ENCODE data around the gene TDO2. TPM values are rescaled to one million over a fixed set of nuclear protein-coding genes. Genes with fewer than 3 reads are reported as not detected.

TDO2 gene
- total RNA-seq, 2 donors from 2014 or later: not detected

DNA sequence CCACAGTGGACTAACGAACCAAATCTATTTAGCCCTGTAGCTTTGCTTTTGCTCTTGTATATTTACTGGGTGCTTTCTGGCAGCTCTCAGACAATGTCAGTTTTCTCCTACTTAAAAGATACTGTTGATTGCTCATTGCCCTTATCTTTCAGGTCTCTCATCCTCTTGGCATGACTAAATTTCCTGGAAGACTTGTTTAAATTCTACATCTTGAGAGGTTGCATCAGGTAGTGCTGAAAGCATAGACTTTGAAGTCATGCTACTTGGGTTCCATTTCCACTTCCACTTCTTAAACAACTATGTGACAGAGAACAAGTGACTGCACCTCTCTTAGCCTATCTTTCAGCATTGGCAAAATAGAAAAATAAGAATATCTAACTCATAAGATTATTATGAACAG is 8.4 kb downstream of the TDO2 start:
- Histone ChIP-seq H3K27ac (no peak overlapping the region), H3K36me3 (no peaks in the 10 kb centered on the region), H3K27me3 (replicated peaks; ENCODE audit: insufficient read depth) (no peaks in the 10 kb centered on the region), H3K4me3 (no peak overlapping the region), H3K9me3 (no peaks in the 10 kb centered on the region), H3K4me1 (ENCODE audit: control insufficient read depth in 1 of 2, low read depth in 2 of 2) (peaks cover 0 to 3% of the 10 kb centered on the region in 2 donors)
- TF ChIP-seq, protein P1, sequence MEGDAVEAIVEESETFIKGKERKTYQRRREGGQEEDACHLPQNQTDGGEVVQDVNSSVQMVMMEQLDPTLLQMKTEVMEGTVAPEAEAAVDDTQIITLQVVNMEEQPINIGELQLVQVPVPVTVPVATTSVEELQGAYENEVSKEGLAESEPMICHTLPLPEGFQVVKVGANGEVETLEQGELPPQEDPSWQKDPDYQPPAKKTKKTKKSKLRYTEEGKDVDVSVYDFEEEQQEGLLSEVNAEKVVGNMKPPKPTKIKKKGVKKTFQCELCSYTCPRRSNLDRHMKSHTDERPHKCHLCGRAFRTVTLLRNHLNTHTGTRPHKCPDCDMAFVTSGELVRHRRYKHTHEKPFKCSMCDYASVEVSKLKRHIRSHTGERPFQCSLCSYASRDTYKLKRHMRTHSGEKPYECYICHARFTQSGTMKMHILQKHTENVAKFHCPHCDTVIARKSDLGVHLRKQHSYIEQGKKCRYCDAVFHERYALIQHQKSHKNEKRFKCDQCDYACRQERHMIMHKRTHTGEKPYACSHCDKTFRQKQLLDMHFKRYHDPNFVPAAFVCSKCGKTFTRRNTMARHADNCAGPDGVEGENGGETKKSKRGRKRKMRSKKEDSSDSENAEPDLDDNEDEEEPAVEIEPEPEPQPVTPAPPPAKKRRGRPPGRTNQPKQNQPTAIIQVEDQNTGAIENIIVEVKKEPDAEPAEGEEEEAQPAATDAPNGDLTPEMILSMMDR (IDR thresholded peaks at IDR 0.05): no peak
- DNase-seq (ENCODE audit: low spot score): no peak
- no peak for ATAC-seq (ENCODE audit: insufficient number of reproducible peaks, low FRiP score, low read depth)

DNA sequence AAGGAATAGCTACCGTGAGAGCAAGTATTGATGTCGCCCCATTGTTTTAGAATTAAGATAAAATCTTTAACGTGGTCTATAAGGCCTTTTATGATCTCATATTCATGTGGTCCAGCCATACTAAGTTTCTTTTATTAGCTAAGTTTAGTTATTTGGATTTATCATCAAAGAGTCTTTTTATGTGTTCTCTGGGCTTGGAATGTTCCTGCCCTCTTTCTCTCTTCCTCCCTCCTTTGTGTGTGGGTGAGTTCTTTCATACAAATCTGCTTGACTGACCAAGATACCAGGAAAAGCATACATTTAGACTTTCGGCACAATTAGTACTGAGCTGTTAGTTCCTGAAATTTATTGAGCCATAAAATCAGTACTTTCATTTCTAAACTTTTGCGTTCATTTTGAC is 11.3 kb downstream of the TDO2 start:
- no peaks in the 10 kb centered on the region for H3K27me3 ChIP-seq (replicated peaks; ENCODE audit: insufficient read depth)
- H3K36me3 ChIP-seq: no peaks in the 10 kb centered on the region
- H3K4me1 ChIP-seq (ENCODE audit: control insufficient read depth in 1 of 2, low read depth in 2 of 2): no peaks in the 10 kb centered on the region
- TF ChIP-seq, protein P1 (IDR thresholded peaks at IDR 0.05): no peak
- H3K27ac ChIP-seq: no peak overlapping the region
- no peaks in the 10 kb centered on the region for H3K9me3 ChIP-seq
- ATAC-seq (ENCODE audit: insufficient number of reproducible peaks, low FRiP score, low read depth) (no peak), DNase-seq (ENCODE audit: low spot score) (no peak)
- H3K4me3 ChIP-seq: no peak overlapping the region

DNA sequence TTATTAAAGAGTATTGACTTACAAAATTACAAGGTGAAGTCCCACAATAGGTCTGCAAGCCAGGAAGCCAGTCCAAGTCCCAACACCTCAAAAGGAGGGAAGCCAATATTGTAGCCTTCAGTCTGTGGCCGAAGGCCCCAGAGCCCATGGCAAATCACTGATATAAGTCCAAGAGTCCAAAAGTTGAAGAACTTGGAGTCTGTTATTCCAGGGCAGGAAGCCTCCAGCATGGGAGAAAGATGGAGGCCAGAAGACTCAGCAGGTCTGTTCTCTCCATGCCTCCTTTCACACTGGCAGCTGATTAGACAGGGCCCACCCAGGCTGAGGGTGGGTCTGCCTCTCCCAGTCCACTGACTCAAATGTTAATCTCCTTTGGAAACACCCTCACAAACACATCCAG is 18.1 kb downstream of the TDO2 start:
- Histone ChIP-seq H3K4me3 (no peak overlapping the region), H3K36me3 (no peaks in the 10 kb centered on the region), H3K27ac (no peak overlapping the region), H3K9me3 (no peaks in the 10 kb centered on the region), H3K27me3 (replicated peaks; ENCODE audit: insufficient read depth) (no peaks in the 10 kb centered on the region), H3K4me1 (ENCODE audit: control insufficient read depth in 1 of 2, low read depth in 2 of 2) (no peaks in the 10 kb centered on the region)
- ATAC-seq (ENCODE audit: insufficient number of reproducible peaks, low FRiP score, low read depth) (no peak), DNase-seq (ENCODE audit: low spot score) (no peak)
- TF ChIP-seq, protein P1 (IDR thresholded peaks at IDR 0.05): no peak

DNA sequence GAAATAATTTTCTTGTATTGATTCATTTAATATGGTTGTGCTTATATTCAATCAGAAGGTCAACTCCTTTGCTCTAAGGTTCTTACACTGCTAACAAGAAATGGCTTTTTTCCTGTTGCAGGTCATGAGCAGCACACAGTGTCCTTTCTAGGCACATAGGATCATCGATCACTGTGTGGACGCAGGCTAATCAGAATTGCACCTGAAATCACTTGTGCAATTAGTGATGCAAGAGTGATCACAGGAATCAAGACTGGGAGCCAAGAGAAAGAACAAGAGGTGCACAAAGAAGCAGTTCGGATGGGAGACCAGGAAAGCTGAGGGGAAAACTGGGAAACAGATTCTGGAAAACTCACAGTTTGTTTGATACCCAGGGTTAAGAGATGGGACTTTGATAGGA is 21.1 kb downstream of the TDO2 start:
- Histone ChIP-seq H3K9me3 (no peaks in the 10 kb centered on the region), H3K4me1 (ENCODE audit: control insufficient read depth in 1 of 2, low read depth in 2 of 2) (no peaks in the 10 kb centered on the region), H3K36me3 (peaks cover 6% of the 10 kb centered on the region), H3K27ac (no peak overlapping the region), H3K4me3 (no peak overlapping the region), H3K27me3 (replicated peaks; ENCODE audit: insufficient read depth) (no peaks in the 10 kb centered on the region)
- TF ChIP-seq, protein P1 (IDR thresholded peaks at IDR 0.05): no peak
- ATAC-seq (ENCODE audit: insufficient number of reproducible peaks, low FRiP score, low read depth) (no peak), DNase-seq (ENCODE audit: low spot score) (no peak)

DNA sequence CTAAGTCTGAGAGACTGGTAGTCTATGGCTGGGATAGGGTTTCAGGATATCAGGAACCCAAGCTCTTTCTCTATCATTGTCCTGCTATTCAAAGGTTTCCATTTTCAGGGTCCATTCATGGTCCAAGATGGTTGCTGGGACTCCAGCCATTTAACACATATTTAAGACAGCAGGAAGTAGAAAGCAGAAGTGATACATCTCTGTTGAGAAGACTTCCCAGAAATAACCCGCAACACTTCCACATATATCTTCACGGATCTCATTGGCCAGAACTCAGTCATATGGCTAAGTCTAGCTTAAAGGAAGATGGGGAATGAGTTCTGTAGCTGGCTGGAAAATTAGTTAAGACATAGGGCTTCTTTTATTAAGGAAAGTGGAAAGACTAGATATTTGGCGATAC is 26.3 kb downstream of the TDO2 start:
- Histone ChIP-seq H3K36me3 (peaks cover 6% of the 10 kb centered on the region), H3K27ac (no peak overlapping the region), H3K4me1 (ENCODE audit: control insufficient read depth in 1 of 2, low read depth in 2 of 2) (no peaks in the 10 kb centered on the region), H3K4me3 (no peak overlapping the region), H3K9me3 (no peaks in the 10 kb centered on the region), H3K27me3 (replicated peaks; ENCODE audit: insufficient read depth) (no peaks in the 10 kb centered on the region)
- ATAC-seq (ENCODE audit: insufficient number of reproducible peaks, low FRiP score, low read depth) (no peak), DNase-seq (ENCODE audit: low spot score) (no peak)
- TF ChIP-seq, protein P1 (IDR thresholded peaks at IDR 0.05): no peak
